ENCODE data around the gene GPD1L.

GRCh38 chr3:32128936-32129335 lies 22.5 kb downstream of the GPD1L start:
- TF ChIP-seq, protein P1, sequence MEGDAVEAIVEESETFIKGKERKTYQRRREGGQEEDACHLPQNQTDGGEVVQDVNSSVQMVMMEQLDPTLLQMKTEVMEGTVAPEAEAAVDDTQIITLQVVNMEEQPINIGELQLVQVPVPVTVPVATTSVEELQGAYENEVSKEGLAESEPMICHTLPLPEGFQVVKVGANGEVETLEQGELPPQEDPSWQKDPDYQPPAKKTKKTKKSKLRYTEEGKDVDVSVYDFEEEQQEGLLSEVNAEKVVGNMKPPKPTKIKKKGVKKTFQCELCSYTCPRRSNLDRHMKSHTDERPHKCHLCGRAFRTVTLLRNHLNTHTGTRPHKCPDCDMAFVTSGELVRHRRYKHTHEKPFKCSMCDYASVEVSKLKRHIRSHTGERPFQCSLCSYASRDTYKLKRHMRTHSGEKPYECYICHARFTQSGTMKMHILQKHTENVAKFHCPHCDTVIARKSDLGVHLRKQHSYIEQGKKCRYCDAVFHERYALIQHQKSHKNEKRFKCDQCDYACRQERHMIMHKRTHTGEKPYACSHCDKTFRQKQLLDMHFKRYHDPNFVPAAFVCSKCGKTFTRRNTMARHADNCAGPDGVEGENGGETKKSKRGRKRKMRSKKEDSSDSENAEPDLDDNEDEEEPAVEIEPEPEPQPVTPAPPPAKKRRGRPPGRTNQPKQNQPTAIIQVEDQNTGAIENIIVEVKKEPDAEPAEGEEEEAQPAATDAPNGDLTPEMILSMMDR (IDR thresholded peaks at IDR 0.05): no peak
- TF ChIP-seq POLR2A (IDR thresholded peaks at IDR 0.05): no peak

All from heart left ventricle (tissue), 13 donors.